Glutamatergic neuron (in vitro differentiated cells): ENCODE results near the gene DAW1. TPM values are rescaled to one million over a fixed set of nuclear protein-coding genes. Genes with fewer than 3 reads are reported as not detected.
A peak's percentile ranks its signal among the peaks of the same experiment; 100 is the strongest.

Experiments used
- DNase-seq: peaks from one replicate; pipeline ENCODE4 v3.0.0; 2022
- H3K27ac Mint-ChIP-seq: one replicate; pipeline ENCODE4 v1.8.0; 2020; ENCODE audit warnings: mild to moderate bottlenecking, mixed read lengths, inconsistent platforms; ENCODE audit not compliant: unreplicated experiment
- H3K27me3 Mint-ChIP-seq: one replicate; pipeline ENCODE4 v1.8.0; 2020; ENCODE audit warnings: mild to moderate bottlenecking, moderate library complexity, mixed read lengths, inconsistent platforms; ENCODE audit not compliant: unreplicated experiment
- H3K36me3 Mint-ChIP-seq: one replicate; pipeline ENCODE4 v1.8.0; 2020; ENCODE audit warnings: mild to moderate bottlenecking, mixed read lengths, inconsistent platforms; ENCODE audit not compliant: unreplicated experiment
- H3K4me1 Mint-ChIP-seq: one replicate; pipeline ENCODE4 v1.8.0; 2020; ENCODE audit warnings: mild to moderate bottlenecking, low read depth, mixed read lengths, inconsistent platforms; ENCODE audit not compliant: unreplicated experiment
- H3K4me3 Mint-ChIP-seq: one replicate; pipeline ENCODE4 v1.8.0; 2020; ENCODE audit warnings: mild to moderate bottlenecking, mixed read lengths, inconsistent platforms; ENCODE audit not compliant: unreplicated experiment
- H3K9me3 Mint-ChIP-seq: one replicate; pipeline ENCODE4 v1.8.0; 2020; ENCODE audit warnings: mild to moderate bottlenecking, moderate library complexity, mixed read lengths, inconsistent platforms; ENCODE audit not compliant: unreplicated experiment
- CTCF ChIP-seq: fragments of 200-600 bp; sonication (generic); IDR thresholded peaks from one replicate; pipeline ENCODE4 v1.5.0; 2021; ENCODE audit not compliant: partially characterized antibody, unreplicated experiment
- total RNA-seq: library from RNA; stranded (reverse); fragmentation: NEBNext Ultra II Directional; extraction: Animal tissue kit (Norgen Biotek cat#: 25700); gene quantifications from one replicate; pipeline ENCODE4 v1.2.1, GENCODE V29; 2021; ENCODE audit not compliant: unreplicated experiment

The DAW1 gene
- total RNA-seq, 1 donor from 2014 or later: not detected

GRCh38 chr2:227865291-227865690, 6.1 kb upstream of the DAW1 start:
- no peak overlapping the region for H3K4me3 Mint-ChIP-seq

GRCh38 chr2:227867386-227867785, 4.0 kb upstream of the DAW1 start:
- Mint-ChIP-seq H3K4me1 (no peaks in the 10 kb centered on the region), H3K36me3 (no peaks in the 10 kb centered on the region), H3K9me3 (no peaks in the 10 kb centered on the region), H3K27ac (no peak overlapping the region), H3K27me3 (peaks cover 2% of the 10 kb centered on the region), H3K4me3 (no peak overlapping the region)
- DNase-seq: no peak
- no peak for TF ChIP-seq CTCF

More at GRCh38 chr2:227865291-227865690, 6.1 kb upstream of the DAW1 start:
- no peaks in the 10 kb centered on the region for H3K9me3 Mint-ChIP-seq
- no peak overlapping the region for H3K27ac Mint-ChIP-seq
- no peaks in the 10 kb centered on the region for H3K36me3 Mint-ChIP-seq
- DNase-seq: no peak
- no peaks in the 10 kb centered on the region for H3K4me1 Mint-ChIP-seq
- no peak for TF ChIP-seq CTCF
- peaks cover 2% of the 10 kb centered on the region for H3K27me3 Mint-ChIP-seq

GRCh38 chr2:227870710-227871374, 589 bp upstream of the DAW1 start:
- H3K4me3 Mint-ChIP-seq: peak overlapping the region; percentile 45
- TF ChIP-seq CTCF: no peak
- H3K27ac Mint-ChIP-seq: no peak overlapping the region
- peaks cover 3% of the 10 kb centered on the region for H3K27me3 Mint-ChIP-seq
- no peaks in the 10 kb centered on the region for H3K4me1 Mint-ChIP-seq
- no peak for DNase-seq
- no peaks in the 10 kb centered on the region for H3K36me3 Mint-ChIP-seq
- no peaks in the 10 kb centered on the region for H3K9me3 Mint-ChIP-seq

GRCh38 chr2:227872676-227873075, 1.2 kb downstream of the DAW1 start:
- H3K4me1 Mint-ChIP-seq: no peaks in the 10 kb centered on the region
- no peak for DNase-seq
- no peak overlapping the region for H3K4me3 Mint-ChIP-seq
- no peaks in the 10 kb centered on the region for H3K36me3 Mint-ChIP-seq
- H3K27me3 Mint-ChIP-seq: peaks cover 1% of the 10 kb centered on the region
- no peaks in the 10 kb centered on the region for H3K9me3 Mint-ChIP-seq
- TF ChIP-seq CTCF: no peak
- no peak overlapping the region for H3K27ac Mint-ChIP-seq

GRCh38 chr2:227876300-227876801, 4.9 kb downstream of the DAW1 start:
- Mint-ChIP-seq H3K27me3 (peaks cover 1% of the 10 kb centered on the region), H3K9me3 (no peaks in the 10 kb centered on the region), H3K36me3 (no peaks in the 10 kb centered on the region), H3K27ac (no peak overlapping the region), H3K4me3 (no peak overlapping the region), H3K4me1 (peaks cover 5% of the 10 kb centered on the region)
- no peak for TF ChIP-seq CTCF
- no peak for DNase-seq
